KMS-11 (cell line): Measurements from ENCODE around the gene SIAH2.

Experiments used
- H2AFZ ChIP-seq: fragments of 200-600 bp; sonication (generic); 2 replicates; pipeline ENCODE4 v1.6.1; 2016; ENCODE audit warnings: antibody characterized with exemption, mixed run types, low read depth
- H3K27ac ChIP-seq: fragments of 200-600 bp; sonication (generic); 2 replicates; pipeline ENCODE4 v1.6.1; 2016; ENCODE audit warnings: mild to moderate bottlenecking, mixed run types
- H3K27me3 ChIP-seq: fragments of 200-600 bp; sonication (generic); 2 replicates; pipeline ENCODE4 v1.6.1; 2017; ENCODE audit warnings: mild to moderate bottlenecking, low read depth, mixed run types, moderate library complexity; ENCODE audit not compliant: insufficient read depth
- H3K36me3 ChIP-seq: fragments of 200-600 bp; sonication (generic); 2 replicates; pipeline ENCODE4 v1.6.1; 2017; ENCODE audit warnings: mild to moderate bottlenecking, mixed run types; ENCODE audit not compliant: insufficient read depth
- H3K4me1 ChIP-seq: fragments of 200-600 bp; sonication (generic); 2 replicates; pipeline ENCODE4 v1.6.1; 2016; ENCODE audit warnings: mild to moderate bottlenecking, low read depth, mixed run types; ENCODE audit not compliant: poor library complexity, severe bottlenecking
- H3K4me2 ChIP-seq: fragments of 200-600 bp; sonication (generic); 2 replicates; pipeline ENCODE4 v1.7.0; 2016; ENCODE audit warnings: mild to moderate bottlenecking, mixed run types
- H3K4me3 ChIP-seq: fragments of 200-600 bp; sonication (generic); IDR thresholded peaks from 2 replicates; pipeline ENCODE4 v1.6.1; 2017; ENCODE audit warnings: low read depth, low read length, mixed read lengths; ENCODE audit not compliant: insufficient read depth
- H3K79me2 ChIP-seq: fragments of 200-600 bp; sonication (generic); 2 replicates; pipeline ENCODE4 v1.6.1; 2016; ENCODE audit warnings: low read depth, mixed run types; ENCODE audit not compliant: insufficient read depth
- H3K9ac ChIP-seq: fragments of 200-600 bp; sonication (generic); 2 replicates; pipeline ENCODE4 v1.6.1; 2016; ENCODE audit warnings: mild to moderate bottlenecking, mixed run types
- H4K20me1 ChIP-seq: fragments of 200-600 bp; sonication (generic); 2 replicates; pipeline ENCODE4 v1.6.1; 2016; ENCODE audit warnings: mild to moderate bottlenecking, mixed run types; ENCODE audit not compliant: insufficient read depth
- TF ChIP-seq, protein P1 (sequence below): fragments of 200-600 bp; sonication (generic); conservative IDR thresholded peaks from 2 replicates; pipeline ENCODE4 v1.6.1; 2017; ENCODE audit warnings: low read depth, mild to moderate bottlenecking, antibody characterized with exemption, low read length, moderate library complexity, mixed read lengths

The SIAH2 gene

DNA sequence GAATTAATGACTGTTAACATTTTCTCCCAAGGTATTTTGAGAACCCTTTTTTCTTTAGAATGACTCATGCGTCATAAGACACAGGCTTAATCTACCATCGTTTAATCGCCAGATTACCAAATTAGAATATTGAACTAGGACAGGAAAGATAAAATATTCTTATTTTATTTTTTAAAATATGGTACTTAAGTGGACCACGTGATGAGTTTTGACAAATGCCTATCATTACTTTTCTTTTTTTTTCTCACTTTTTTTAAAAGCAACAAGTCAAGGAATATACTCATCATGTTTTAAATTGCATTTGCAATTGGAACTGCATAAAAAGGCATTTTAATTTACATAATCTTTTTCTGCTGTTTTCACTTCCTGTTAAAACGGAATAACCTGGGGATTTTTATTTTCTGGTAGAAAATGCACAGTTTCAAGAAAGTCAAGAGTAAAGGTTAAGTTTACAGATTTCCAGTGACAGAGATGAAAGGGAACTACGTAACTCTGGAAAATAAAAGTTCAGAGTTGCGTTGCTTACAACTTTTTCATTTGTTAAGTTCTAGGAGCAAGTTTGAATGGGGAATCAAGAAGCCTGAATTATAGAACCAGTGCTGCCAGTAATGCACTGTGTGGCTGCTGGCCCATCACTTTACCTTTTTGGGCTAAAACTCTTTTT is 23.6 kb downstream of the SIAH2 start:
- H3K79me2 ChIP-seq = peaks cover 30% of the 10 kb centered on the region; the same call in 1 of the 2 replicates
- no peak overlapping the region for H3K9ac ChIP-seq
- H3K27ac ChIP-seq = no peak overlapping the region
- H3K27me3 ChIP-seq = no peaks in the 10 kb centered on the region
- no peak overlapping the region for H2AFZ ChIP-seq
- H3K36me3 ChIP-seq = no peaks in the 10 kb centered on the region
- no peak overlapping the region for H3K4me3 ChIP-seq
- TF ChIP-seq, protein P1, sequence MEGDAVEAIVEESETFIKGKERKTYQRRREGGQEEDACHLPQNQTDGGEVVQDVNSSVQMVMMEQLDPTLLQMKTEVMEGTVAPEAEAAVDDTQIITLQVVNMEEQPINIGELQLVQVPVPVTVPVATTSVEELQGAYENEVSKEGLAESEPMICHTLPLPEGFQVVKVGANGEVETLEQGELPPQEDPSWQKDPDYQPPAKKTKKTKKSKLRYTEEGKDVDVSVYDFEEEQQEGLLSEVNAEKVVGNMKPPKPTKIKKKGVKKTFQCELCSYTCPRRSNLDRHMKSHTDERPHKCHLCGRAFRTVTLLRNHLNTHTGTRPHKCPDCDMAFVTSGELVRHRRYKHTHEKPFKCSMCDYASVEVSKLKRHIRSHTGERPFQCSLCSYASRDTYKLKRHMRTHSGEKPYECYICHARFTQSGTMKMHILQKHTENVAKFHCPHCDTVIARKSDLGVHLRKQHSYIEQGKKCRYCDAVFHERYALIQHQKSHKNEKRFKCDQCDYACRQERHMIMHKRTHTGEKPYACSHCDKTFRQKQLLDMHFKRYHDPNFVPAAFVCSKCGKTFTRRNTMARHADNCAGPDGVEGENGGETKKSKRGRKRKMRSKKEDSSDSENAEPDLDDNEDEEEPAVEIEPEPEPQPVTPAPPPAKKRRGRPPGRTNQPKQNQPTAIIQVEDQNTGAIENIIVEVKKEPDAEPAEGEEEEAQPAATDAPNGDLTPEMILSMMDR = no peak
- no peak overlapping the region for H3K4me2 ChIP-seq
- H3K4me1 ChIP-seq = peaks cover 37% of the 10 kb centered on the region
- H4K20me1 ChIP-seq = peaks cover 5% of the 10 kb centered on the region

DNA sequence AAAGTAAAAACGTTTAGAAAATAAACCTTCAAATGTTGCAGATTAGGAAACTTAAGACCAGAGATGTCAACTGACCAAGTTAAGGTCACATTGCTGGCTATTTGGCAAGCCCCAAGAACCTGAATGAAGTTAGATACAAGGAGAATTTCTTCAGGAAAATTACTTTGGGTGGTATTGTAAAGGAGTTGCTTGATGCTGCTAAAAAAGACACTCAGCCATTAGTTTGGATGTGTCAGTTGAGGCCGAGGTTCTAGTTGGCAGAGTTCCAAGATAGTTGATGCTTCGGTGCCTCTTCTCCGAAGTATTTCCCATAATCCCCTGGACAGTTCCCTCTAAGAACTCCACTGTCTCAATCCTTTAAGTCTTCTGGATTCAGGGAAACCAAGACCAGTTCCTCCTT is 24.3 kb downstream of the SIAH2 start:
- Histone ChIP-seq H2AFZ (no peak overlapping the region), H3K27me3 (no peaks in the 10 kb centered on the region), H3K9ac (no peak overlapping the region), H3K4me3 (no peak overlapping the region), H3K27ac (no peak overlapping the region; the same call in 1 of the 2 replicates), H3K36me3 (no peaks in the 10 kb centered on the region), H3K79me2 (peaks cover 23% of the 10 kb centered on the region; the same call in 1 of the 2 replicates), H3K4me2 (peak overlapping the region; percentile 16; the same call in 1 of the 2 replicates), H4K20me1 (peaks cover 4% of the 10 kb centered on the region; the same call in 1 of the 2 replicates), H3K4me1 (peaks cover 37% of the 10 kb centered on the region)
- TF ChIP-seq, protein P1 = no peak

DNA sequence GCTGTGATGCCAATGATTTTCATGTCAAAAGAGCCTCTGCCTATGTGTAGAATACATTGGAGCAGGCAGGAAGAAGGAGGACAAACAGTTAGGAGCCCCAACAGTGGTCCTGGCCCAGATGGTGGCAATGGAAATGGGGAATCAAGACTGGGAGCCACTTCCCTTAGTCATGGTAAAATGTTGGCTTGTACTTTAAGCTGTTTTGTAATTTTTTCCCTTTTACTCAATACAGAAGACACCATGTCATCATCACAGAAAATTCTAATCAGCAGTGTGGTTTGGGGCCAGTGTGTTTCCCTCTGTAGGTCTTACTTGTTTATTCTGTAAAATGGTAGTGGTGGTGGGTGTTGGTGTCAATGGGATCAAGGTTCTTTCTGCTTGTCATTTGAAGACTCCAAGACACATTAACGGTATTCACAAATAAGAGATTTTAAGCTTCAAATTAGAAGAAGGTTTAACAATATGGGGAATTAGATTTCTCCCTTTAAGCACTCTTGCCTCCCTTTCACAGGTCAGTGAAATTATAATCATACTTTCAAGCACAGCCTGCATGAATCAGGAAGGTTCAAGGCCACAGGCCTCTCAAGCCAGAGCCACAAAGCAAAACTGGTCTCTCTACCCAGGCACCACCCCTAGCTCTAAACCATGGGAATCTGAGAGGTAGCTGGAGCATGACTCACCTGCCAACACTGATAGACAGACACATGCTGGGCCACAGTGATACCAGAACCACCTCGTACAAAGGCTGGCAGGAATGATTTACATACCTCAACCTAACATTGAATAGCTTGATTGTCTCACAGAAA is 24.9 kb downstream of the SIAH2 start:
- no peaks in the 10 kb centered on the region for H3K27me3 ChIP-seq
- H3K4me3 ChIP-seq = no peak overlapping the region
- H3K9ac ChIP-seq = no peak overlapping the region
- H3K27ac ChIP-seq = no peak overlapping the region; the same call in 1 of the 2 replicates
- no peak overlapping the region for H2AFZ ChIP-seq
- no peaks in the 10 kb centered on the region for H3K36me3 ChIP-seq
- TF ChIP-seq, protein P1 = no peak
- peak overlapping the region; percentile 16; the same call in 1 of the 2 replicates for H3K4me2 ChIP-seq
- H4K20me1 ChIP-seq = no peaks in the 10 kb centered on the region
- H3K4me1 ChIP-seq = peaks cover 37% of the 10 kb centered on the region
- peaks cover 17% of the 10 kb centered on the region; the same call in 1 of the 2 replicates for H3K79me2 ChIP-seq

DNA sequence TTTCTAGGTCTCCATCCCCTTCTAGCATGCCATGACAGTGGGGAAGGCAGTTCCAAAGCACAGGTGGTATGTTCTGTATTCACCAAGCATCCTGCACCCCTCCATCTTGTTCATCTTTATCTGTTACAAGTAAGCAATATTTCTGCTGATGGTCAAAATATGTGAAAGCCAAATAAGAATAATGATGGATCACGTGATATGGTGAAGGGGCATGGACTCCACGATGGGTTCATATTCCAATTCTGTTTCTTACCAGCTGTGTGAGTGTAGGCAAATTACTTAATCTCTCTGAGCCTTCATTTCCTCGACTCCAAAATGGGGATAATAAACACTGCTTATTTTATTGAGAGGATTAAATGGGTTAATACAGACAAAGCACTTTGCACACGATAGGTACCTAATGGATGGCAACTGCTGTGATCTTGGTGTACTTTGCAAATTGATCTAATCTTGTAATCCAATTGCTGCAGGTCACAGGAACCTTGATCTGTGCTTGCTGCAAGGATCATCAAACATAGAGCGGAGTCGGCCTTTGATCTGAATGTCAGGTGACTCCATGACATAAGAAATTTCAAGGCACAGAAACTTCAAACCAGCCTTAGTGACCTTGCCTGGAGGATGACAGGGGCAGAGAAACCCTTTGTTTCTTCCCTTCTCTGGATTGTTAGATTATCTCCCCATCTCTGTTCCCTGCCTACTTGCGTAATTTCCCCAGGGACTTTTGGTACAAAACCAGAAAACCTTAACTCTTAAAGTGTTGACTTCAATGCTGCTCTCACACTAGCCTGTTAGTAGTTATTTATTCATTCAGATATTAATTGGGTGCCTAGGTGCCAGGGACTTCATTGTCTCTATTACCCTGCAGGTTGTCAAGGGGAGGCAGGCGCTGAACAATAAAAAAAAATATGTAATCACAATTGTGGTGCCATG is 25.8 kb downstream of the SIAH2 start:
- Histone ChIP-seq H3K4me2 (no peak overlapping the region), H3K9ac (no peak overlapping the region), H4K20me1 (no peaks in the 10 kb centered on the region)

More for the DNA sequence above, 25.8 kb downstream of the SIAH2 start:
- Histone ChIP-seq H2AFZ (no peak overlapping the region), H3K79me2 (0 out of 2 replicates have a peak, but pooled peaks cover 8% of the 10 kb centered on the region), H3K27me3 (no peaks in the 10 kb centered on the region), H3K4me1 (peaks cover 37% of the 10 kb centered on the region), H3K27ac (no peak overlapping the region), H3K4me3 (no peak overlapping the region), H3K36me3 (no peaks in the 10 kb centered on the region)
- TF ChIP-seq, protein P1 = no peak
